GM19397 (cell line): Measurements from ENCODE around the gene LATS1.
"Not testable (repeated sequence)": the region's sequence is repeated elsewhere in the genome, so short reads cannot be mapped to it uniquely, and the experiment has no call there.

ENCODE experiments used
- ATAC-seq: cut with Tn5 transposase; IDR thresholded peaks from one replicate; pipeline ENCODE4 v1.9.1; 2021; ENCODE audit warnings: mild to moderate bottlenecking, moderate library complexity; ENCODE audit not compliant: unreplicated experiment

Gene LATS1

DNA sequence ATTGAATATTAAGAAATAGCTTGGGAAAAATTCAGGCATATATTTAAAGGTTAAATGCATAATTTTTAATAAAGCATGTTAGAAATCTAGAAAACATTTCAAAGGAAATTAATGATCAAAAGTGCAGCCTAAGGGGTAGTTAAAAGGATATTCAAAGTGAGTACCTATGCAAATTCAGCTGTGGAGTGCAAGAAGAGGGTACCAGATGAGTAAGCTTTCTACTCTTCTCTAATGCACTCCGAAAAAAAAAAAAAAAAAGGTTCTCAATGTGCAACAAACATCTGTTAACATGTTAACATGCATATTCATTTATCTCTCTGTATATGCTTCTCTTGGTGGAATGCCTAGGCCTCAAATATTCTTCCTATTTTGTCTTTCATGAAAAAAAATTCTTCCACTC is 37.4 kb downstream of the LATS1 start:
- no peak for ATAC-seq

DNA sequence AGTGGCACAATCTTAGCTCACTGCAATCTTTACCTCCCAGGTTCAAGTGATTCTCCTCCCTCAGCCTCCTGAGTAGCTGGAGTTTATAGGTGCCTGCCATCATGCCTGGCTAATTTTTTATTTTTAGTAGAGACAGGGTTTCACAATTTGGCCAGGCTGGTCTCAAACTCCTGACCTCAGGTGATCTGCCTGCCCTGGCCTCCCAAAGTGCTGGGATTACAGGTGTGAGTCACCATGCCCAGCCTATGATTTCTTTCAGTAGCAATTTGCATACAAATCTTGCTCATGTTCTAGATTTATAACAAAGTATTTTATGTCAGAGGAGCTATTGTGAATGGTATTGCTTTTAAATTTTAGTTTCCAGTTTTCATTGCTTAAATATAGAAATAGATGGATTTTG is 45.6 kb downstream of the LATS1 start:
- not testable (repeated sequence) for ATAC-seq

- ATAC-seq = no peak
These were observed 57.9 kb downstream of the LATS1 start for GRCh38 chr6:149660028-149660427.

DNA sequence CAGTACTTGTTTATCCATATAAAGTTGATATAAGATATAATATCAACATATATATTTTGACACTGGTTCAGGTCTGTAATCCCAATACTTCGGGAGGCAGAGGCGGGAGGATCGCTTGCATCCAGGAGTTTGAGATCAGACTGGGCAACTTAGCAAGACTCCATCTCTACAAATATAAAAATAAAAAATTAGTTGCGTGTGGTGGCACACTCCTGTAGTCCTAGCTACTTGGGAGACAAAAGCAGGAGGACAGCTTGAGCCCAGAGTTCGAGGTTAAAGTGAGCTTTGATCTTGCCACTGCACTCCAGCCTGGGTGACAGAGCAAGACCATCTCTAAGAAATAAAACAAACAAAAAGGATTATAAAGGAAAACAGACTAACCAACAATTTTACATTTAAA is 60.5 kb downstream of the LATS1 start:
- ATAC-seq = no peak

DNA sequence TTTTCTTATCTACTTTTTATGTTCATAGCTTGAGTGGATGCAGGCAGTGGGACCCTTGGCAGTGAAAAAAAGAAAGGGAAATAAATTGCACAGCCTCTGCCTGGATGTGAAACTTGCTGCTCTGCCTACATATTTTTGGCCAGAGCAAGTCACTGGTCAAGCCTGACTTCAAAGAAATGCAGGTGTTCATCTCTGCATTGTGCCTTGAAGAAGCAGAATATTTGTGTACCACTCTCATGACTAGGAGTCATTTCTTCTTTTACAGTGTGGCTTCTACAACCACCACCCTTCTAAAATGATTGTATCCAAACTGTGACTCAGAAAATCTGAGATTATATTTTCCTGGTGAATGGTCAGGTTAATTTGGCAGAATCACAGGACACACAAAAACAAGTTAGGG is 66.8 kb downstream of the LATS1 start:
- ATAC-seq = no peak

GRCh38 chr6:149648148-149649145 is 69.5 kb downstream of the LATS1 start, which contains the start of gene KATNA1:
KATNA1 (minus strand) TSS chr6:149648714; CDS start chr6:149638547, 10,167 bp downstream.
- peak; percentile 94 for ATAC-seq

DNA sequence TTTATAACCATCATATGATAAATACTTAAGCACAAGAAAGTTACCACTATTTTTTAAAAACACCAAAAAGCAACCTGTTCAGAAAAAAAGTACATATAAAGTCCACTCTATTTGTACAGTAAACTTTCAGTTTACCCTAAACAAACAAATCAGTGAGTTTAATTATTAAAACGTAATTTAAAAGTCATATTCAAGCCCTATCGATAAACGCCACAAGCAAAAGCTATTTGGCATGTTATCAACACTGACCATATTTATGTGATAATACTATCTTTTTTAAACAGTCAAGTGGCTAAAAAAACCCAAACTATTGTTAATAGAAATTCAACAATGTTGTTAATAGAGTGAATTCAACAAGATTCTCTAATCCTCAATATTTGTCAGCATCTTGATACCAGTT is 71.3 kb downstream of the LATS1 start:
- no peak for ATAC-seq

GRCh38 chr6:149642829-149643580 is 74.9 kb downstream of the LATS1 start:
- no peak for ATAC-seq

GRCh38 chr6:149636124-149636523 is 81.8 kb downstream of the LATS1 start:
- no peak for ATAC-seq

DNA sequence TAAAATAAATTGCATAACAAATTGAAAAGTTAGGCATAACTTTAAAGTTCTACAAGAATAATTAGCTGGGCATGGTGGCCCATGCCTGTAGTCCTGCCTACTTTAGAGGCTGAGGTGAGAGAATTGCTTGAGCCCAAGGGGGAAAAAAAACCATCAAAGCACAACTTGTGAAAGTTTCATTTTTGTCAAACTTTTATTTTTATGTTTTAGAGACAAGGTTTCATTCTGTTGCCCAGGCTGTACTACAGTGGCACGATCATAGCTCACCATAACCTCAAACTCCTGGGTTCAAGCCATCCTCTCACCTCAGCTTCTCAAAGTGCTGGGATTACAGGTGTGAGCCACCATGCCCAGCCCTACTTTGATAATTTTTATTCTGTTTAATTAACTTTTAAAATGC is 83.6 kb downstream of the LATS1 start:
- no peak for ATAC-seq

DNA sequence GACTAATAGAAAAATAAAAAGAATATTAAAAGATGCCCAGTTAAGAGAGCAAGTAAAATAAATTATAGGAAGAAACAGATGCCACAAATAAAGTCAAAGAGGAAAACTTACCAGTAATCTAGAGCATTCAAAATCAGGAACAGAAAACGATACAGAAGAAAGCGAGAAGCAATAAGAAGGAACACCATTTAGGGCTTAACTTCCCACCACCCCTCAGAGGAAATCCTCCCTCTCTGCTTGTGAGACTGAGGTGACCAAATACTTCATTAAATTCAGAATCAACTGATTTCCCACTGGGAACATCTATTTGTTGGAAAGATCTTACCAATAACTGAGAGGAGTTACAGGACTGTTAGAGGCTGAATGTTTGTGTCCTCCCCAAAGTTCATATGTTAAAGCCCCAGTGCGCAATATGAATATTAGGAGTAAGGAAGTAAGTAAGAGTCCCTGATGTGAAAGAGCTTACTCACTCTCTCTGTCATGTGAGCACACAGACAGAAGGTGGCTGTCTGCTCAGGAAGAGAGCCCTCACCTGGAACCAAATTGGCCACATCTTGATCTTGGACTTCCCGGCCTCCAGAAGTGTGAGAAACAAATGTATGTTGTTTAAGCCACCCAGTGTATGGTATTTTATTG is 88.9 kb downstream of the LATS1 start:
- peak; percentile 82 for ATAC-seq

DNA sequence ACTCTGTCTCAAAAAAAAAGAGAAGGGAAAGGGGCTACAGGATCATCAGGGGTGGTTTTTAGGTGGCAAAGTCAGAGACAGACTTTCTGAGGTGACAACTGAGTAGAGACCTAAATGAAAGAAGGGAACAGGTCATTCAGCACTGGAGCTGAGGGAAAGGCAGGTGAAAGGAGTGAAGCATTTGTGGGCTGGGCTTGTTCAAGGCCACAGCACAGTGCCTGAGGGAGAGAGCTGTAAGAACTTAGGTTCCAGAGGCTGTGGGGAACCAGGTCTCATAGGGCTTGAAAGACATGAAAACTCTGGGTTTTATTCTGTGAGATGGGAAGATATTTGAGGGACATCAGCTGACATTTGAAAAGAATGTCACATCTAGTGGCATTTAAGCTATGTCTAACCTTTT is 90.2 kb downstream of the LATS1 start:
- no peak for ATAC-seq

GRCh38 chr6:149615805-149616204 is 102.1 kb downstream of the LATS1 start:
- ATAC-seq = no peak

DNA sequence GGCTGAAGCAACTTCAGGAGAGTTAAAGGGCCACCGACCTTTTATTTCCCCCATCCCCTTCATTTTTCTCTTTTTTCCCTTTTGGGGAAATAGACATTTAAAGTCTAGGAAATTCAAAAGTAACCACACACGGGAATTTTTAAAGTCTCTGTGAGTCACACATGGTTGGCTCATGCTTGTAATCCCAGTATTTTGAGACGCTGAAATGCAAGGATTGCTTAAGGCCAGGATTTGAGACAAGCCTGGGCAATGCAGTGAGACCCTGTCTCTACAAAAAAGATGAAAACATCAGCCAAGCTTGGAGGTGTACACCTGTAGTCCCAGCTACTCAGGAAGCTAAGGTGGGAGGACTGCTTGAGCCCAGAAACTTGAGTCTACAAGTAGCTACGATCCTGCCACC is 103.6 kb downstream of the LATS1 start:
- ATAC-seq = no peak

GRCh38 chr6:149608381-149608982 is 109.4 kb downstream of the LATS1 start:
- ATAC-seq = peak; percentile 66
